Measurements from ENCODE around the gene EYA3.

EYA3 gene

DNA sequence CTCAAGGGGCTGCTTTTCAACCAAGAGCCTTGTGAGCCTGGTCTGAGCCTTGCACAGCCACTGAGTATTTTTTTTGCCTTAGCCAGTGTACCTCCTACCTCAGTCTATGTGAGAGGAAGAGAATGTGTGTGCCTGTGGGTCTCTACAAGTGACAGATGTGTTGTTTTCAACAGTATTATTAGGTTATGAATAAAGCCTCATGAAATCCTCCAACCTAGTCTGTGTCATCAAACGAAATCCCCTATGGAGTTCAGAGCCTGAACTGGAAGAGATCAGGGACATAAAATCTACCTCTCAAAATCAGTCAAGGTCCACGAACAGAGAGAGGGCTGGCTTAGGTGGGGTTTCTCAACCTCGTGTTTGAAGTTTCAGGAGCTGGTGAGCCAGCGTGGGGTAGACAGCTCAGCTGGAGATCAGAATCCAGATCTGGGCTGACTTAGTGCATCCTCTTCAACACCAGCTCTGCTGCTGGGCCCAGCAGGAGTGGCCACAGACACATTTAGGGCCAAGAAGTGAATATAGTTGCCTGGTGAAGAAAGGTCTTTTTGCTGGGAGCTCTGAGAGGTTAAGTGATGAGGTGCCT is 120.4 kb downstream of the EYA3 start:
- no peaks in the 10 kb centered on the region; the same call in 1 of the 2 replicates for H4K20me1 ChIP-seq (ENCODE audit: insufficient read depth, low read length)
- H3K4me1 ChIP-seq (ENCODE audit: insufficient read depth, low read length) = no peaks in the 10 kb centered on the region
- no peak overlapping the region for H3K27ac ChIP-seq (ENCODE audit: low read length)
- TF ChIP-seq, protein P1, sequence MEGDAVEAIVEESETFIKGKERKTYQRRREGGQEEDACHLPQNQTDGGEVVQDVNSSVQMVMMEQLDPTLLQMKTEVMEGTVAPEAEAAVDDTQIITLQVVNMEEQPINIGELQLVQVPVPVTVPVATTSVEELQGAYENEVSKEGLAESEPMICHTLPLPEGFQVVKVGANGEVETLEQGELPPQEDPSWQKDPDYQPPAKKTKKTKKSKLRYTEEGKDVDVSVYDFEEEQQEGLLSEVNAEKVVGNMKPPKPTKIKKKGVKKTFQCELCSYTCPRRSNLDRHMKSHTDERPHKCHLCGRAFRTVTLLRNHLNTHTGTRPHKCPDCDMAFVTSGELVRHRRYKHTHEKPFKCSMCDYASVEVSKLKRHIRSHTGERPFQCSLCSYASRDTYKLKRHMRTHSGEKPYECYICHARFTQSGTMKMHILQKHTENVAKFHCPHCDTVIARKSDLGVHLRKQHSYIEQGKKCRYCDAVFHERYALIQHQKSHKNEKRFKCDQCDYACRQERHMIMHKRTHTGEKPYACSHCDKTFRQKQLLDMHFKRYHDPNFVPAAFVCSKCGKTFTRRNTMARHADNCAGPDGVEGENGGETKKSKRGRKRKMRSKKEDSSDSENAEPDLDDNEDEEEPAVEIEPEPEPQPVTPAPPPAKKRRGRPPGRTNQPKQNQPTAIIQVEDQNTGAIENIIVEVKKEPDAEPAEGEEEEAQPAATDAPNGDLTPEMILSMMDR (IDR thresholded peaks at IDR 0.05; ENCODE audit: borderline replicate concordance, extremely low read depth, low read length, poor library complexity, severe bottlenecking) = no peak
- TF ChIP-seq EZH2 (IDR thresholded peaks at IDR 0.05; ENCODE audit: borderline replicate concordance, low read depth, low read length, severe bottlenecking) = no peak
- H3K79me2 ChIP-seq (ENCODE audit: insufficient read depth, low read length) = no peaks in the 10 kb centered on the region
- no peaks in the 10 kb centered on the region for H3K27me3 ChIP-seq (ENCODE audit: insufficient read depth, low read length, poor library complexity)
- H3K36me3 ChIP-seq (ENCODE audit: insufficient read depth, low read length) = peaks cover 59% of the 10 kb centered on the region
- H3K4me3 ChIP-seq (ENCODE audit: low read depth in 1 of 2, low read length in 2 of 2) = no peak overlapping the region
- H2AFZ ChIP-seq (ENCODE audit: low read depth, low read length) = no peak overlapping the region
- no peaks in the 10 kb centered on the region for H3K9me3 ChIP-seq (ENCODE audit: insufficient read depth, low read length, severe bottlenecking)
- H3K4me2 ChIP-seq (ENCODE audit: insufficient read depth, low read length) = no peak overlapping the region
- H3K9ac ChIP-seq (ENCODE audit: low read depth, low read length) = no peak overlapping the region
- ATAC-seq (ENCODE audit: insufficient read depth, low read depth) (no peak), DNase-seq (no peak)

DNA sequence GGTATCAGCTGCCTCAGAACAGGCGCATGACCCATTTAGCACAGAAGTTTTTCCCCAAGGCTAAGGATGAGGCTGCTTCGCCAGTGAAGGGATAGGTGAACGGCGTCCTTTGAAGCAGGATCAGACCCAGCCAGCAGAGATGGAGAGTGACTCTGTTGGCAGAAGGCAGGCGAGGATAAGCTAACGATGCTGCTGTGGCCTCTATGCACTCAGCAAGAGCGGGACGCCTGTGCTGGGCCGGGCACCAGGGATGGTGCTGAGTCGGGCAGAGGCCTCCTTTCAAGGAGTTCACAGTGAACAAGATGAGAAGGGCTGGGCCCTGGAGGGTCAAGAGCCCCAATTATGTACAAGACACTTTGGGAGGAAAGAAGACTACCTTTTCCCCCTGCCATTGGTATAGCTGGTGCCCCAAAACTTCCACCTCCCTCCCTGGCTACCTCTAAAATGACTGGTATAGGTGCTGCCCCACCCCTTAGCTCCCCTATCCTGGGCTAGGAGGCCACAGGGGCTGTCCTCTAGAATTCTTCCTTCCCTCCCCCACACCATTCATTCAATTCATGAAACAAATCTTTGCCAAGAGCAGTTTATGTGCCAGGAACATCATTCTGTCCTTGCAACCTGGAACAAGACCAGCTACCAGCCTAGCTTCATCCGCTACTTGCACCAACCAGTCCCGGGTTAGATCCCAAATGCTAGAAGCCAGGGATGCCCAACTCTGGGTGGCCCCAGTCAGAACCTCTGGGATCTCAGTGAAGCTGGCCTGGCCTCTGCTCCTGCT is 121.1 kb downstream of the EYA3 start:
- no peaks in the 10 kb centered on the region for H3K79me2 ChIP-seq (ENCODE audit: insufficient read depth, low read length)
- no peaks in the 10 kb centered on the region for H3K27me3 ChIP-seq (ENCODE audit: insufficient read depth, low read length, poor library complexity)
- TF ChIP-seq EZH2 (IDR thresholded peaks at IDR 0.05; ENCODE audit: borderline replicate concordance, low read depth, low read length, severe bottlenecking) = no peak
- TF ChIP-seq, protein P1 (IDR thresholded peaks at IDR 0.05; ENCODE audit: borderline replicate concordance, extremely low read depth, low read length, poor library complexity, severe bottlenecking) = no peak
- no peak overlapping the region for H3K4me2 ChIP-seq (ENCODE audit: insufficient read depth, low read length)
- ATAC-seq (ENCODE audit: insufficient read depth, low read depth) = no peak
- no peak overlapping the region for H3K27ac ChIP-seq (ENCODE audit: low read length)
- no peak overlapping the region for H2AFZ ChIP-seq (ENCODE audit: low read depth, low read length)
- no peak overlapping the region for H3K9ac ChIP-seq (ENCODE audit: low read depth, low read length)
- H3K4me1 ChIP-seq (ENCODE audit: insufficient read depth, low read length) = no peaks in the 10 kb centered on the region
- H3K9me3 ChIP-seq (ENCODE audit: insufficient read depth, low read length, severe bottlenecking) = no peaks in the 10 kb centered on the region
- H3K4me3 ChIP-seq (ENCODE audit: low read depth in 1 of 2, low read length in 2 of 2) = no peak overlapping the region
- no peaks in the 10 kb centered on the region; the same call in 1 of the 2 replicates for H4K20me1 ChIP-seq (ENCODE audit: insufficient read depth, low read length)
- peaks cover 57% of the 10 kb centered on the region for H3K36me3 ChIP-seq (ENCODE audit: insufficient read depth, low read length)
- no peak for DNase-seq

DNA sequence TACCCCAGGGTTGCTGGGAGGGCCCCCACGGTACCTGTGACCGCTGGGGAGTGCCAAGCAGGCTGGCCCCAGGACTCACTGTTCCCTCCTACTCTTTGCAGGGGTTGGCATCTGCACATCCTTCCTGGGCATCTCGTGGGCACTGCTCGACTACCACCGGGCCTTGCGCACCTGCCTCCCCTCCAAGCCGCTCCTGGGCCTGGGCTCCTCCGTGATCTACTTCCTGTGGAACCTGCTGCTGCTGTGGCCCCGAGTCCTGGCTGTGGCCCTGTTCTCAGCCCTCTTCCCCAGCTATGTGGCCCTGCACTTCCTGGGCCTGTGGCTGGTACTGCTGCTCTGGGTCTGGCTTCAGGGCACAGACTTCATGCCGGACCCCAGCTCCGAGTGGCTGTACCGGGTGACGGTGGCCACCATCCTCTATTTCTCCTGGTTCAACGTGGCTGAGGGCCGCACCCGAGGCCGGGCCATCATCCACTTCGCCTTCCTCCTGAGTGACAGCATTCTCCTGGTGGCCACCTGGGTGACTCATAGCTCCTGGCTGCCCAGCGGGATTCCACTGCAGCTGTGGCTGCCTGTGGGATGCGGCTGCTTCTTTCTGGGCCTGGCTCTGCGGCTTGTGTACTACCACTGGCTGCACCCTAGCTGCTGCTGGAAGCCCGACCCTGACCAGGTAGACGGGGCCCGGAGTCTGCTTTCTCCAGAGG is 121.9 kb downstream of the EYA3 start:
- Histone ChIP-seq H3K79me2 (ENCODE audit: insufficient read depth, low read length) (no peaks in the 10 kb centered on the region; the same call in 1 of the 2 replicates), H4K20me1 (ENCODE audit: insufficient read depth, low read length) (no peaks in the 10 kb centered on the region; the same call in 1 of the 2 replicates), H3K4me1 (ENCODE audit: insufficient read depth, low read length) (peaks cover 4% of the 10 kb centered on the region), H2AFZ (ENCODE audit: low read depth, low read length) (no peak overlapping the region), H3K4me2 (ENCODE audit: insufficient read depth, low read length) (no peak overlapping the region), H3K4me3 (ENCODE audit: low read depth in 1 of 2, low read length in 2 of 2) (no peak overlapping the region), H3K9ac (ENCODE audit: low read depth, low read length) (no peak overlapping the region), H3K27ac (ENCODE audit: low read length) (no peak overlapping the region), H3K9me3 (ENCODE audit: insufficient read depth, low read length, severe bottlenecking) (no peaks in the 10 kb centered on the region), H3K27me3 (ENCODE audit: insufficient read depth, low read length, poor library complexity) (no peaks in the 10 kb centered on the region), H3K36me3 (ENCODE audit: insufficient read depth, low read length) (peaks cover 51% of the 10 kb centered on the region)
- ATAC-seq (ENCODE audit: insufficient read depth, low read depth) (no peak), DNase-seq (no peak)
- no peak for TF ChIP-seq EZH2 (IDR thresholded peaks at IDR 0.05; ENCODE audit: borderline replicate concordance, low read depth, low read length, severe bottlenecking)
- TF ChIP-seq, protein P1 (IDR thresholded peaks at IDR 0.05; ENCODE audit: borderline replicate concordance, extremely low read depth, low read length, poor library complexity, severe bottlenecking) = no peak

All from DND-41 (cell line).